Measurements from ENCODE around the gene CCDC6.

CCDC6 gene

DNA sequence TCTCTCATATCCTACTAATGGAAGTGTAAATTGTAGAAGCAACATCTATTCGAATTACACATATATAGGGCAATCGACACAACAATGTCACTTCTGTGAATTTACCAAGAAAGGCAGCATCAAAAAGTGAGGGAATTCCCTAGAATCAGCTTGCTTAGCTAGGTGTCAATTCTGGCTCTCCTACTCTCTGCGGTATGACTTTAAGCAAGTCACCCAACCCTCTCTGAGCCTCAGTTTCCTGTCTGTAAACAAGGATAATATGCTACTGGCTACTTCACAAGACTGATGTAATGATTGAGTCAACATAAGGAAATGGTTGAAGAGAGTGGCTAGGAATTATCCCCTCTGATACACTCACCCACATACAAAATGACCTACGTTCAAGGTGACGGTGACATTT, 19.4 kb downstream of the CCDC6 start:
- TF ChIP-seq POLR2AphosphoS5 (IDR thresholded peaks at IDR 0.05; ENCODE audit: low read depth, low read length) (no peak), FOXP2 (optimal IDR thresholded peaks at IDR 0.05; ENCODE audit: borderline replicate concordance, extremely low read depth, extremely low read length, insufficient read depth) (no peak), TAF1 (IDR thresholded peaks at IDR 0.05; ENCODE audit: borderline replicate concordance, insufficient read depth, low read length) (no peak), SIN3A (IDR thresholded peaks at IDR 0.05; ENCODE audit: borderline replicate concordance, insufficient read depth, low read length) (no peak)
- TF ChIP-seq, protein P1, sequence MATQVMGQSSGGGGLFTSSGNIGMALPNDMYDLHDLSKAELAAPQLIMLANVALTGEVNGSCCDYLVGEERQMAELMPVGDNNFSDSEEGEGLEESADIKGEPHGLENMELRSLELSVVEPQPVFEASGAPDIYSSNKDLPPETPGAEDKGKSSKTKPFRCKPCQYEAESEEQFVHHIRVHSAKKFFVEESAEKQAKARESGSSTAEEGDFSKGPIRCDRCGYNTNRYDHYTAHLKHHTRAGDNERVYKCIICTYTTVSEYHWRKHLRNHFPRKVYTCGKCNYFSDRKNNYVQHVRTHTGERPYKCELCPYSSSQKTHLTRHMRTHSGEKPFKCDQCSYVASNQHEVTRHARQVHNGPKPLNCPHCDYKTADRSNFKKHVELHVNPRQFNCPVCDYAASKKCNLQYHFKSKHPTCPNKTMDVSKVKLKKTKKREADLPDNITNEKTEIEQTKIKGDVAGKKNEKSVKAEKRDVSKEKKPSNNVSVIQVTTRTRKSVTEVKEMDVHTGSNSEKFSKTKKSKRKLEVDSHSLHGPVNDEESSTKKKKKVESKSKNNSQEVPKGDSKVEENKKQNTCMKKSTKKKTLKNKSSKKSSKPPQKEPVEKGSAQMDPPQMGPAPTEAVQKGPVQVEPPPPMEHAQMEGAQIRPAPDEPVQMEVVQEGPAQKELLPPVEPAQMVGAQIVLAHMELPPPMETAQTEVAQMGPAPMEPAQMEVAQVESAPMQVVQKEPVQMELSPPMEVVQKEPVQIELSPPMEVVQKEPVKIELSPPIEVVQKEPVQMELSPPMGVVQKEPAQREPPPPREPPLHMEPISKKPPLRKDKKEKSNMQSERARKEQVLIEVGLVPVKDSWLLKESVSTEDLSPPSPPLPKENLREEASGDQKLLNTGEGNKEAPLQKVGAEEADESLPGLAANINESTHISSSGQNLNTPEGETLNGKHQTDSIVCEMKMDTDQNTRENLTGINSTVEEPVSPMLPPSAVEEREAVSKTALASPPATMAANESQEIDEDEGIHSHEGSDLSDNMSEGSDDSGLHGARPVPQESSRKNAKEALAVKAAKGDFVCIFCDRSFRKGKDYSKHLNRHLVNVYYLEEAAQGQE (IDR thresholded peaks at IDR 0.05; ENCODE audit: insufficient read depth in 1 of 2, low read depth in 2 of 2, low read length in 2 of 2), result no peak

DNA sequence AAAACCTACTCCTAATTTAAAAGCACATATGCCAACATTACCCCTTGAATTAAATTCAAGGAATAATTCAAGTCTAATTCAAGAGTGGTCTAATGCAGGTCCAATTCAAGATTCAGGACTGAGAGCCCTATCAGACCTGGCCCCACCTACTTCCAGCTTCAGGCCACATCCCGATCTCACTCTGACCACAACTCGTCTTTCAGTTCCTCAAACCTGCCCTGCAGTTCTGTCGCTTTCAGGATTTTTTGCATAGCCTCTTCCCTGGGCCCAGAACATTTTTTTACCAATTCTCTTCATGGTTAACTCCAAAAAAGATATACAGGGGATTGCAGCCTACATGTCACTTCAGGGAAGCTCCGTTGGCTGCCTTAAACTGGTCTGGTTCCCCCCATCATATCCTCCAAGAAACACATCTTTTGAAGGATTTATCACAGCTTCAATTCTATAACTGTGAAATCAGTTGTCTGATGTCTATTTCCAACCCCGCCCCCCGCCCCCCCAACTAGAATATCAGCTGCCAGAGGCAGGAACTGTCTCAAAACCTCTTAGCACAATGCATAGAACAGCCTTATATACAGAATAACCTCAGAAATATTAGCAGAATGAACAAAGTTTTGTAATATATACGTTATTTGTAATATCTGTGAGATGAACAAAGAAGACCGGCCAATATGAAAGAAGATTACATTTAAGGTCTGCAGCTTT, 20.8 kb downstream of the CCDC6 start:
- TF ChIP-seq TAF1 (IDR thresholded peaks at IDR 0.05; ENCODE audit: borderline replicate concordance, insufficient read depth, low read length) (no peak), POLR2AphosphoS5 (IDR thresholded peaks at IDR 0.05; ENCODE audit: low read depth, low read length) (no peak), SIN3A (IDR thresholded peaks at IDR 0.05; ENCODE audit: borderline replicate concordance, insufficient read depth, low read length) (no peak), FOXP2 (optimal IDR thresholded peaks at IDR 0.05; ENCODE audit: borderline replicate concordance, extremely low read depth, extremely low read length, insufficient read depth) (no peak)
- TF ChIP-seq, protein P1 (IDR thresholded peaks at IDR 0.05; ENCODE audit: insufficient read depth in 1 of 2, low read depth in 2 of 2, low read length in 2 of 2), result no peak

DNA sequence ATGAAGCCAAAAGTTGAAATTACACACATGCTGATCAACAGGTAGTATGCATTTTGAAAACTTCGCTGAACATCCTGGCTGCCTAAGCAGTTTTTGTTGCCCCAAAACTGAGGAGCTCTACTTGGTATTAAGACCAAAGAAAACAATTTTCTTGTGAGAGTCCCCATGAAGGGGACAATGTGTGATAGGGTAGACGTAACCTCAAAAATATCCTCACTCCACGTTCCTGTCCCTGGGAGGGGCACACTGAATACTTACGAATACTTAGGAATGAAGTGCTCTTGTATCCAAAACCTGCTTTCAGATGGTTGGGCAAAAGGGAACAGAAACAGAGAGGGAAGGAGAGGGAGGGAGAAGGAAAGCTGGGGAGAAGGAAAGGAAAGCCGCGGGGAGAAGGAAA, 24.7 kb downstream of the CCDC6 start:
- TF ChIP-seq, protein P1 (IDR thresholded peaks at IDR 0.05; ENCODE audit: insufficient read depth in 1 of 2, low read depth in 2 of 2, low read length in 2 of 2), result no peak
- TF ChIP-seq SIN3A (IDR thresholded peaks at IDR 0.05; ENCODE audit: borderline replicate concordance, insufficient read depth, low read length) (no peak), FOXP2 (optimal IDR thresholded peaks at IDR 0.05; ENCODE audit: borderline replicate concordance, extremely low read depth, extremely low read length, insufficient read depth) (no peak), POLR2AphosphoS5 (IDR thresholded peaks at IDR 0.05; ENCODE audit: low read depth, low read length) (no peak), TAF1 (IDR thresholded peaks at IDR 0.05; ENCODE audit: borderline replicate concordance, insufficient read depth, low read length) (no peak)

DNA sequence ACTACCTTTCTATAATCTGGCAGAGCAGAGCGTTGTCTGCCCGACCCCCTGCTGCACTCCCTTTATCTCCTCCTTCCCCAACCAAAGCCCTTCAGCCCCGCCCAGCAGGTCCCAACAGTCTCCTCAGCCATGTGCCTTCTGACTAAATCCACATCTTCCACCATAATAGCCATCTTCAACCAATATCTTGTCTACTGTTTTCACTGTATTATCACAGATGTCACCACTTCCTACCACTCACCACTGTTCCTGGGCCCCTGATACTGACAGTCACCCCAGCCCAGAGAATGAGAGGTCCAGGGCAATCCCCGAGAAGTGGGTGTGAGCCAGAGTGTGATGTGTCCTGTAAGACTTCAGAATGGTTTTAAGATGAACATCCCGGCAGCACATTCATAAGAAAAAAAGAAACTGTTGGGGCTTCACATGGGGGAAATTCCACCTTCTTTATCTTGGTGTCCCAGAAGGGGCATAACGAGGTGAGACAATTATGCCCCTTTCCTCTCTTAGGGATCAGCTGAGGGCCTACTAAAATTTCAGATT, 25.3 kb downstream of the CCDC6 start:
- no peak for TF ChIP-seq TAF1 (IDR thresholded peaks at IDR 0.05; ENCODE audit: borderline replicate concordance, insufficient read depth, low read length)

DNA sequence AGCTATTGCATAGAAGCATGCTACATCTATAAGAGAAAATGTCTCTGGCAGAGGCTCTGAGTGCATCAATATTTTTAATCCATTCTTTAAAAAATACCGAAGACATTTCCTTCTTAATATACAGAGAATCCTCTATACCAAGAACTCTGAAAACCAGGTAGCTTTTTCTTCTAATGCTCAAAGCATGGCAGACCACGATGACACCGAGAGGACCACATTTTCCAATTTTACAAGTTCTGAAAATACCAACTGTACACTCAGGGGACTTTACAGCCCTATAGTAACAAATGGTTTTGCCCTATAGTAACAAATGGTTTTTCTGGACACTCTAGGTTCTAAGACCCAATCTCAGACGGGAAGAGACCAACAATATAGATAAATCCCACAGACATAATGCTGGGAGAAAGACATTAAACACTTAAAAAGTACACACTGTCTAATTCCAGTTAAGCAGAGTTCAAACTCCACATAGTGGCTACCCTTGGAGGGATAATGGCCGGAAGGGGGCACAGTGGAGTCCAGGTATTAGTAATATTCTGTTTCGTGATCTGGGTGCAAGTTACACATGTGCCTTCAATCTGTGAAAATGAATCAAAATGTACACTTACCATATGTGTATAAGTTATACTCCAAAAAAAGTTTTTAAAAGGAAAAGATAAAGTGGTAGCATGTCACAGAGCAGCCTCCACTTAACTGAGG, 26.2 kb downstream of the CCDC6 start:
- TF ChIP-seq TAF1 (IDR thresholded peaks at IDR 0.05; ENCODE audit: borderline replicate concordance, insufficient read depth, low read length), result no peak
- TF ChIP-seq FOXP2 (optimal IDR thresholded peaks at IDR 0.05; ENCODE audit: borderline replicate concordance, extremely low read depth, extremely low read length, insufficient read depth), result no peak
- TF ChIP-seq, protein P1 (IDR thresholded peaks at IDR 0.05; ENCODE audit: insufficient read depth in 1 of 2, low read depth in 2 of 2, low read length in 2 of 2), result no peak
- no peak for TF ChIP-seq SIN3A (IDR thresholded peaks at IDR 0.05; ENCODE audit: borderline replicate concordance, insufficient read depth, low read length)
- TF ChIP-seq POLR2AphosphoS5 (IDR thresholded peaks at IDR 0.05; ENCODE audit: low read depth, low read length), result no peak

Measured in PFSK-1 (cell line).